HG03025 (cell line): ENCODE results near the gene CCND3.
A peak's percentile ranks its signal among the peaks of the same experiment; 100 is the strongest.

Experiments
- ATAC-seq: cut with Tn5 transposase; IDR thresholded peaks from one replicate; pipeline ENCODE4 v1.9.1; 2021; ENCODE audit warnings: mild to moderate bottlenecking, moderate library complexity; ENCODE audit not compliant: unreplicated experiment, low FRiP score

The CCND3 gene

GRCh38 chr6:41927253-41927652 lies 14.4 kb downstream of the CCND3 start:
- ATAC-seq, result no peak

GRCh38 chr6:41922154-41922553 lies 19.5 kb downstream of the CCND3 start:
- ATAC-seq, result no peak

- peak; percentile 17 for ATAC-seq
Measured at GRCh38 chr6:41921712-41921998, 20.0 kb downstream of the CCND3 start.

- peak; percentile 86 for ATAC-seq
Measured at GRCh38 chr6:41920921-41921711, 20.5 kb downstream of the CCND3 start, which contains the start of the genes BYSL and MED20. Gene BYSL (plus strand): TSS chr6:41921499. CDS start chr6:41921563, 64 bp downstream. Gene MED20 (minus strand): TSS chr6:41921139. CDS start chr6:41921018, 121 bp downstream.

GRCh38 chr6:41917528-41917927 lies 24.1 kb downstream of the CCND3 start:
- ATAC-seq, result no peak

GRCh38 chr6:41914869-41915530 lies 26.6 kb downstream of the CCND3 start:
- ATAC-seq, result no peak

GRCh38 chr6:41914343-41914742 lies 27.3 kb downstream of the CCND3 start:
- ATAC-seq, result no peak

GRCh38 chr6:41909727-41910126 lies 31.9 kb downstream of the CCND3 start:
- no peak for ATAC-seq

- ATAC-seq, result no peak
Measured at GRCh38 chr6:41901882-41902519, 39.6 kb downstream of the CCND3 start.

GRCh38 chr6:41900861-41901260 lies 40.7 kb downstream of the CCND3 start:
- ATAC-seq, result no peak

- no peak for ATAC-seq
Measured at GRCh38 chr6:41896281-41896680, 45.3 kb downstream of the CCND3 start.

GRCh38 chr6:41895300-41896233 lies 46.0 kb downstream of the CCND3 start, which contains the start of gene USP49:
Gene USP49 (minus strand): TSS chr6:41895375. CDS start chr6:41806983, 88,392 bp downstream.
- ATAC-seq, result peak; percentile 78

GRCh38 chr6:41894366-41895299 lies 47.0 kb downstream of the CCND3 start:
- ATAC-seq, result peak; percentile 28

GRCh38 chr6:41892921-41893564 lies 48.6 kb downstream of the CCND3 start:
- ATAC-seq, result no peak

GRCh38 chr6:41887331-41887751 lies 54.3 kb downstream of the CCND3 start:
- no peak for ATAC-seq

GRCh38 chr6:41885930-41886329 lies 55.7 kb downstream of the CCND3 start:
- ATAC-seq, result no peak

GRCh38 chr6:41884957-41885356 lies 56.7 kb downstream of the CCND3 start:
- ATAC-seq, result no peak
